Sigmoid colon (tissue), 7 donors: ENCODE measurements around the gene SUPT3H. TPM values are rescaled to one million over a fixed set of nuclear protein-coding genes. Genes with fewer than 3 reads are reported as not detected.
"Not testable (repeated sequence)": the region's sequence is repeated elsewhere in the genome, so short reads cannot be mapped to it uniquely, and the experiment has no call there.

Experiments used
- DNase-seq: peaks from one replicate; pipeline ENCODE4 v3.0.0-alpha.2; 2019
- H3K27ac ChIP-seq, 4 donors: fragments of 200-600 bp; sonication (generic); one replicate each; pipeline ENCODE4 v1.5.1; 2016 to 2019; ENCODE audit warnings: mild to moderate bottlenecking in 1 of 4
- H3K27me3 ChIP-seq, 3 donors: fragments of 200-600 bp; sonication (generic); one replicate each; pipeline ENCODE4 v1.5.1; 2019; ENCODE audit warnings: mild to moderate bottlenecking in 1 of 3
- H3K36me3 ChIP-seq, 4 donors: fragments of 200-600 bp; sonication (generic); one replicate each; pipeline ENCODE4 v1.5.1; 2016 to 2019
- H3K4me1 ChIP-seq, 4 donors: fragments of 200-600 bp; sonication (generic); one replicate each; pipeline ENCODE4 v1.5.1; 2017 to 2019
- H3K4me3 ChIP-seq, 4 donors: fragments of 200-600 bp; sonication (generic); one replicate each; pipeline ENCODE4 v1.5.1; 2017 to 2019; ENCODE audit warnings: mild to moderate bottlenecking in 2 of 4, moderate library complexity in 1 of 4
- H3K9me3 ChIP-seq, 4 donors: fragments of 200-600 bp in 3 of 4; sonication (generic) in 3 of 4; one replicate each; pipeline versions ENCODE4 v1.5.1 to v1.6.1; 2013 to 2019
- EP300 ChIP-seq, 4 donors: sonication (generic); formaldehyde crosslinking; IDR thresholded peaks; one replicate each; pipeline ENCODE4 v1.6.1; 2017; ENCODE audit warnings: antibody characterized with exemption in 4 of 4
- POLR2A ChIP-seq, 2 donors: fragments of 450-650 bp; IDR thresholded peaks; one replicate each; pipeline ENCODE4 v1.6.1; 2016; ENCODE audit warnings: antibody characterized with exemption in 2 of 2, mild to moderate bottlenecking in 2 of 2, moderate library complexity in 2 of 2
- POLR2AphosphoS5 ChIP-seq, 4 donors: sonication (generic); formaldehyde crosslinking; IDR thresholded peaks; one replicate each; pipeline ENCODE4 v1.6.1; 2017; ENCODE audit warnings: antibody characterized with exemption in 4 of 4
- WGBS, 2 donors: extraction: QIAGEN DNeasy Blood & Tissue Kit; methylation state at CpG; one replicate each; pipeline ENCODE4 v1.1.7; 2013; 5-methylcytosine and 5-hydroxymethylcytosine counted together
- intact Hi-C: fragments of 100-400 bp; cut with DNase I; formaldehyde crosslinking; loops from one replicate; pipeline ENCODE4 v1.15.1; 2023
- polyA plus RNA-seq, 3 donors: library from polyadenylated mRNA; stranded (reverse); fragments of 200-250 nt; gene quantifications; one replicate each; pipeline ENCODE4 v1.2.3, GENCODE V29; 2013
- total RNA-seq, 4 donors: library from RNA; depleted of rRNA; stranded (reverse); fragments of >200 nt; gene quantifications; one replicate each; pipeline ENCODE4 v1.1.0, GENCODE V29; 2016
- TF ChIP-seq, protein P1 (sequence below), 4 experiments: fragments of 450-650 bp in 3 of 4; fragments of 200-600 bp in 1 of 4; IDR thresholded peaks; one replicate each; pipeline ENCODE4 v1.5.1; 2016 to 2019; ENCODE audit warnings: antibody characterized with exemption in 4 of 4, mild to moderate bottlenecking in 3 of 4, moderate library complexity in 2 of 4
- donor health status: healthy with polysubstance abuse.
- donor health status: Bipolar disorder and iron deficiency.
- donor health status: healthy.

The SUPT3H gene
- total and polyA plus RNA-seq, 7 donors = 1.6 to 18.2 (median 10.6) TPM

DNA sequence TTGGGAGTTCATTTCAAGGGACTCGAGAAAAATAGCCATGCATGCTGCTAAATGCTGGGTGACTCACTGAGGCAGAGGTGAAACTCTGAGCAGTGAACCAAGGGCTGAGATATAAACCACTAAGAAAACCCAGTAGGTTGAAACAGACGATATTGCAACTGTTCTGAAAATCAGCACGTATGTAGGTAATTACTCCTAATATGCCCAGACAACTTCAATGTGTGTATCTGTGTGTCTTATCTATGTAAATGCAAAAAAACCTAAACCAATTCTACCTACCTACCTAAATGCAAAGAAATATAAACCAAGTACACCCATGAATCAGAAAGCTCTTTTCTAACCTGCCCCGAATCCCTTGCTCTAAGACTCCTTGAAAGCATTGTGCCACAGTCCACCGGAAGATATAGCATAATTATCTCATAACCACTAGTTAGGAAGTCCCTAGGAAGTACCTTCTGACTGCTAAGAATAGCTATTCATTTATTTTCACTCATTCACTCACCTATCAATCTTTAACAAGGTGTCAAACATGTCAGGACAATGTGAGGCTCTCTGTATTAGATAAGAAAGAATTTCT lies 508.3 kb downstream of the SUPT3H start:
- 66 to 82% methylated on average over 5 of the region's 5 CpGs for WGBS, 2 donors
- Histone ChIP-seq H3K36me3 (no peaks in the 10 kb centered on the region), H3K4me1 (no peaks in the 10 kb centered on the region), H3K9me3 (peaks cover 0 to 4% (median 0%) of the 10 kb centered on the region in 4 donors), H3K4me3 (no peak overlapping the region), H3K27ac (no peak overlapping the region), H3K27me3 (no peaks in the 10 kb centered on the region)
- no peak for DNase-seq
- intact Hi-C loops = no loop called here
- TF ChIP-seq EP300 (IDR thresholded peaks at IDR 0.05) (no peak), POLR2A (IDR thresholded peaks at IDR 0.05) (no peak), POLR2AphosphoS5 (IDR thresholded peaks at IDR 0.05) (no peak)
- TF ChIP-seq, protein P1, sequence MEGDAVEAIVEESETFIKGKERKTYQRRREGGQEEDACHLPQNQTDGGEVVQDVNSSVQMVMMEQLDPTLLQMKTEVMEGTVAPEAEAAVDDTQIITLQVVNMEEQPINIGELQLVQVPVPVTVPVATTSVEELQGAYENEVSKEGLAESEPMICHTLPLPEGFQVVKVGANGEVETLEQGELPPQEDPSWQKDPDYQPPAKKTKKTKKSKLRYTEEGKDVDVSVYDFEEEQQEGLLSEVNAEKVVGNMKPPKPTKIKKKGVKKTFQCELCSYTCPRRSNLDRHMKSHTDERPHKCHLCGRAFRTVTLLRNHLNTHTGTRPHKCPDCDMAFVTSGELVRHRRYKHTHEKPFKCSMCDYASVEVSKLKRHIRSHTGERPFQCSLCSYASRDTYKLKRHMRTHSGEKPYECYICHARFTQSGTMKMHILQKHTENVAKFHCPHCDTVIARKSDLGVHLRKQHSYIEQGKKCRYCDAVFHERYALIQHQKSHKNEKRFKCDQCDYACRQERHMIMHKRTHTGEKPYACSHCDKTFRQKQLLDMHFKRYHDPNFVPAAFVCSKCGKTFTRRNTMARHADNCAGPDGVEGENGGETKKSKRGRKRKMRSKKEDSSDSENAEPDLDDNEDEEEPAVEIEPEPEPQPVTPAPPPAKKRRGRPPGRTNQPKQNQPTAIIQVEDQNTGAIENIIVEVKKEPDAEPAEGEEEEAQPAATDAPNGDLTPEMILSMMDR (IDR thresholded peaks at IDR 0.05) = no peak

DNA sequence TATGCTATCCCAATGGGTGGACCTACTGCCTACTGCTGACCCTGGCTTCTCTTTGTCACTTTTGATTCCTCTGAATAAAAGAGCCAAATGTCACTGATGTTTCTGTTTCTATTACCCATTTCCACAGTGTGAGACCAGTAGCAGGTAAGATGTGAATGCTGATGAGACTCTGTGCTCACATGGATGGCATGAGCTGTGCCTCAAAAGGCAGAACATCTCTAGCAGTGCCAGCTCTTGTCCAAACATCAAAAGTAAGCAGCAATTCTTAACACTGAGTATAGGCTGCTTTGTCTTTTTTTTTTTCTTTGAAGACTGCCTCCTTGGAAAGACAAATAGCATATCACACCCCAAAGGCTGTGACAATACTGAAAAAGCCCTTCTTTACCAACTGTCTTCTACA lies 508.8 kb downstream of the SUPT3H start:
- H3K36me3 ChIP-seq = no peaks in the 10 kb centered on the region
- TF ChIP-seq EP300 (IDR thresholded peaks at IDR 0.05) (no peak), POLR2A (IDR thresholded peaks at IDR 0.05) (no peak), POLR2AphosphoS5 (IDR thresholded peaks at IDR 0.05) (no peak)
- TF ChIP-seq, protein P1 (IDR thresholded peaks at IDR 0.05) = no peak
- H3K4me1 ChIP-seq = no peaks in the 10 kb centered on the region
- DNase-seq = no peak
- intact Hi-C loops = no loop called here
- H3K4me3 ChIP-seq = no peak overlapping the region
- no peaks in the 10 kb centered on the region for H3K27me3 ChIP-seq
- H3K27ac ChIP-seq = no peak overlapping the region
- peaks cover 0 to 4% (median 0%) of the 10 kb centered on the region in 4 donors for H3K9me3 ChIP-seq

- intact Hi-C loops = no loop called here
- H3K4me3 ChIP-seq = no peak overlapping the region
- no peaks in the 10 kb centered on the region for H3K36me3 ChIP-seq
- H3K4me1 ChIP-seq = no peaks in the 10 kb centered on the region
- no peak overlapping the region for H3K27ac ChIP-seq
- TF ChIP-seq POLR2A (IDR thresholded peaks at IDR 0.05) (no peak), EP300 (IDR thresholded peaks at IDR 0.05) (no peak), POLR2AphosphoS5 (IDR thresholded peaks at IDR 0.05) (no peak)
- TF ChIP-seq, protein P1 (IDR thresholded peaks at IDR 0.05) = no peak
- 92 to 93% methylated on average over 2 of the region's 2 CpGs for whole genome bisulfite sequencing, 2 donors
- no peak for DNase-seq
- peaks cover 0 to 4% (median 0%) of the 10 kb centered on the region in 4 donors for H3K9me3 ChIP-seq
- no peaks in the 10 kb centered on the region for H3K27me3 ChIP-seq
These were observed 509.4 kb downstream of the SUPT3H start for GRCh38 chr6:44868335-44868668.

- H3K27me3 ChIP-seq = no peaks in the 10 kb centered on the region
- 79 to 95% methylated on average over 7 of the region's 7 CpGs for WGBS, 2 donors
- no peak overlapping the region for H3K4me3 ChIP-seq
- H3K36me3 ChIP-seq = no peaks in the 10 kb centered on the region
- H3K27ac ChIP-seq = no peak overlapping the region
- peaks cover 0 to 4% (median 0%) of the 10 kb centered on the region in 4 donors for H3K9me3 ChIP-seq
- DNase-seq = no peak
- no peaks in the 10 kb centered on the region for H3K4me1 ChIP-seq
- TF ChIP-seq EP300 (IDR thresholded peaks at IDR 0.05) (no peak), POLR2A (IDR thresholded peaks at IDR 0.05) (no peak), POLR2AphosphoS5 (IDR thresholded peaks at IDR 0.05) (no peak)
- TF ChIP-seq, protein P1 (IDR thresholded peaks at IDR 0.05) = no peak
- intact Hi-C loops = no loop called here
These were observed 510.0 kb downstream of the SUPT3H start for GRCh38 chr6:44867571-44868334.

- H3K27ac ChIP-seq, H3K36me3 ChIP-seq, H3K27me3 ChIP-seq, H3K9me3 ChIP-seq, H3K4me3 ChIP-seq, H3K4me1 ChIP-seq, DNase-seq, intact Hi-C loops: not testable (repeated sequence)
- WGBS, 2 donors = 88 to 89% methylated on average over 2 of the region's 2 CpGs
These were observed 512.5 kb downstream of the SUPT3H start for GRCh38 chr6:44865184-44865583.
